IPS-15b (cell line): ENCODE data around the gene METTL21A.

Experiments
- H3K27me3 ChIP-seq: one replicate; pipeline ENCODE4 v1.6.1; 2013; ENCODE audit warnings: low read length; ENCODE audit not compliant: control insufficient read depth, insufficient read depth
- H3K36me3 ChIP-seq: one replicate; pipeline ENCODE4 v1.6.1; 2013; ENCODE audit warnings: low read length; ENCODE audit not compliant: control insufficient read depth, insufficient read depth
- H3K4me1 ChIP-seq: one replicate; pipeline ENCODE4 v1.6.1; 2013; ENCODE audit warnings: mild to moderate bottlenecking, low read length; ENCODE audit not compliant: control insufficient read depth, insufficient read depth
- H3K4me3 ChIP-seq: one replicate; pipeline ENCODE4 v1.5.1; 2013; ENCODE audit warnings: low read depth, low read length
- H3K9ac ChIP-seq: one replicate; pipeline ENCODE4 v1.6.1; 2013; ENCODE audit warnings: low read depth, mild to moderate bottlenecking, low read length
- H3K9me3 ChIP-seq: one replicate; pipeline ENCODE4 v1.6.1; 2013; ENCODE audit warnings: mild to moderate bottlenecking, low read length; ENCODE audit not compliant: control insufficient read depth, insufficient read depth

The METTL21A gene

DNA sequence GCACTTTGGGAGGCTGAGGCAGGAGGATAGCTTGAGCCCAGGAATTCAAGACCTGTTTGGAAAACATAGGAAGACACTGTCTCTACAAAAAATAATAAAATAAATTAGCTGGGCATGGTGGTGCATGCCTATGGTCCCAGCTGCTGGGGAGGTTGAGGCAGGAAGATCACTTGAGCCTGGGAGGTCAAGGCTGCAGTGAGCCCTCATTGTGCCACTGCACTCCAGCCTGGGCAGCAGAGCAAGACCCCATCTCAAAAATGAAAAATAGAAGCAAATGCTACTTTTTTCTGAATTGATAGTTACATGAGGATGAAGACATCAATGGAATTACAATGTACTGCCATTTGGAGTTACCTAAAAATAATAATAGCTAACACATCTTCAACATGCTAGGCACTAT, 31.9 kb downstream of the METTL21A start:
- H3K36me3 ChIP-seq: no peaks in the 10 kb centered on the region
- H3K4me3 ChIP-seq: no peak overlapping the region
- H3K4me1 ChIP-seq: no peaks in the 10 kb centered on the region
- no peaks in the 10 kb centered on the region for H3K27me3 ChIP-seq
- no peak overlapping the region for H3K9ac ChIP-seq
- H3K9me3 ChIP-seq: no peaks in the 10 kb centered on the region

DNA sequence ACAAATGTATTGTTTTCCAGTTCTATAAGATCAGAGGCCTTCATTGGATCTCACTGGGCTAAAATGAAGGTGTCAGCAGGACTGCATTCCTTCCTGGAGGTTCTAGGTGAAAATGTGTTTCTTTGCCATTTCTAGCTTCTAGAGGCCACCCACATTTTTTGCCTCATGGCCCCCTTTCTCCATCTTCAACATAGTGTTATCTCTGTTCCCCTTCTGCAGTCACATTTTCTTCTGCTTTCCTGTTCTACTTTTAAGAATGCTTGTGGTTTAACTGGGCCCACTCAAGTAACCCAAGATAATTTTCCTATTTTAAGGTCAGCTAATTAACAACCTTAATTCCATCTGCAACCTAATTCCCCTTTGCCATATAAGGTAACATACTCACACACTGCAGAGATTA, 36.1 kb downstream of the METTL21A start:
- Histone ChIP-seq H3K9ac (no peak overlapping the region), H3K4me1 (no peaks in the 10 kb centered on the region), H3K9me3 (no peaks in the 10 kb centered on the region), H3K4me3 (no peak overlapping the region), H3K36me3 (peaks cover 3% of the 10 kb centered on the region), H3K27me3 (no peaks in the 10 kb centered on the region)

DNA sequence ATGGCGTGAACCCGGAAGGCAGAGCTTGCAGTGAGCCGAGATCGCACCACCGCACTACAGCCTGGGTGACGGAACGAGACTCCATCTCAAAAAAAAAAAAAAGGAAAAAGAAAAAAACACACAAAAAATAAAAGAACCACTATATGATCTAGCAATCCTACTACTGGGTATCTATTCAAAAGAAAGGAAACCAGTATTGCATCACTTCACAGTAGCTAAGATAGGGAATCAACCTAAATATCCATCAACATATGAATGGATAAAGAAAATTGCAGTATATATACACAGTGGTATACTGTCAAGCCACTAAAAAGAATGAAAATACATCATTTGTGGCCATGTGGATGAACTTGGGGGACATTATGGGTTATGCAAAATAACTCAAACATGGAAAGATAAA, 37.9 kb downstream of the METTL21A start:
- peaks cover 3% of the 10 kb centered on the region for H3K36me3 ChIP-seq
- H3K9ac ChIP-seq: no peak overlapping the region
- no peaks in the 10 kb centered on the region for H3K27me3 ChIP-seq
- H3K9me3 ChIP-seq: no peaks in the 10 kb centered on the region
- no peak overlapping the region for H3K4me3 ChIP-seq
- no peaks in the 10 kb centered on the region for H3K4me1 ChIP-seq

DNA sequence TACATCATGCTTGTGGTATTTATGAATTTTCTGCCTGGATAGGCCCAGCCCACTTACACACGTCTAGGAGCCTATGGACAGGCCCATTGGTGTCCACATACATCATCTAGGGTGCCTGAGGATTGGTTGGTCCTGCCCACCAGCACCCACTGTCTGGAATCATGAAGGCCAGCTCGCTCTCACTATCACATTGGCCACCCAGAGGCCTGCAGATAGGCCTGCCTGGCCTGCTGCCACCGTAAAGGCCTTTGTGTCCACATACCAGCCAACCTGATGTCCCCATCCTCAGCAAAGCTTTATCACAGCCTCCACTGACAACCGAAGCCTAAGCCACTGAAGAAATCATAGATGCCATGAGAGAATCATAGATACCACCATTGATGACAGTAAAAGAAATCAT, 40.2 kb downstream of the METTL21A start:
- no peaks in the 10 kb centered on the region for H3K27me3 ChIP-seq
- H3K36me3 ChIP-seq: peaks cover 3% of the 10 kb centered on the region
- H3K9ac ChIP-seq: no peak overlapping the region
- no peaks in the 10 kb centered on the region for H3K9me3 ChIP-seq
- no peaks in the 10 kb centered on the region for H3K4me1 ChIP-seq
- no peak overlapping the region for H3K4me3 ChIP-seq

DNA sequence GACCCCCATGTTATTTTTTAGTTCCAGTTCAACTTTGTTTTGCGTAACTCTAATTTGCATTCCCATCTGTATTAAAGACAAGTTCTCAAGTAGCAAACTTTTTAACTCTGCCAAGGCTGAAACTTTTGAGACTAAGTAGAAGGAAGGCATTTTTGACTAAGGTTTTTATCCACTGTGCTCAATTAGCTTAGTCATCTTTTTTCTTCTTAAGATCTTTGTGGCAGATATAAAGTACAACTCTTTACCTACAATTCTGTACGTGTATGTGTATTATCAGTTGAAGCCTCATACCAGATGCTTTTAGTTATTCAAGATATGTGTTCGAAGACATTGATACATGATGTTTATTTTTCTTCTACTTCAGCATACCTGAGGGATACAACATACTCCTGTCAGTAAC, 53.8 kb downstream of the METTL21A start:
- Histone ChIP-seq H3K36me3 (peaks cover 5% of the 10 kb centered on the region), H3K4me1 (no peaks in the 10 kb centered on the region), H3K27me3 (no peaks in the 10 kb centered on the region), H3K4me3 (no peak overlapping the region), H3K9ac (no peak overlapping the region), H3K9me3 (no peaks in the 10 kb centered on the region)

DNA sequence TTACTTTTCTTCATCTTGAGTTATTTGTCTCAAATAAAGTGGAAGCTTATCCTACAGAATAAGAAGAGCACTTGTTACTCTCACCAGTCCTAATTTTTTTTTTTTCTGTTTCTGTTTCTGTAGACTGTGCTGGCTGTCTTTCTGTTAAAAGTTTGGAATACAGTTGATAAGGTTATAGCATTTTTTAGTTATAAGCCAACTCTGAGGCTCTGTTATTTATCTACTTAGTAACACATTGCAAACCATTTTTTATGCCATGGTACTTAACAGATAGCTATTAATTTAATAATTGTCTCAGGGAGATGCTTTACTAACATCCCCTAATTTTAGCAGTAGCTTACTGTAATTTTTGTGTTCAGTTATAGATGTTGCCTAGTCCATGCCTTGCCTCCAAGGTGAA, 57.5 kb downstream of the METTL21A start:
- H3K36me3 ChIP-seq: no peaks in the 10 kb centered on the region

DNA sequence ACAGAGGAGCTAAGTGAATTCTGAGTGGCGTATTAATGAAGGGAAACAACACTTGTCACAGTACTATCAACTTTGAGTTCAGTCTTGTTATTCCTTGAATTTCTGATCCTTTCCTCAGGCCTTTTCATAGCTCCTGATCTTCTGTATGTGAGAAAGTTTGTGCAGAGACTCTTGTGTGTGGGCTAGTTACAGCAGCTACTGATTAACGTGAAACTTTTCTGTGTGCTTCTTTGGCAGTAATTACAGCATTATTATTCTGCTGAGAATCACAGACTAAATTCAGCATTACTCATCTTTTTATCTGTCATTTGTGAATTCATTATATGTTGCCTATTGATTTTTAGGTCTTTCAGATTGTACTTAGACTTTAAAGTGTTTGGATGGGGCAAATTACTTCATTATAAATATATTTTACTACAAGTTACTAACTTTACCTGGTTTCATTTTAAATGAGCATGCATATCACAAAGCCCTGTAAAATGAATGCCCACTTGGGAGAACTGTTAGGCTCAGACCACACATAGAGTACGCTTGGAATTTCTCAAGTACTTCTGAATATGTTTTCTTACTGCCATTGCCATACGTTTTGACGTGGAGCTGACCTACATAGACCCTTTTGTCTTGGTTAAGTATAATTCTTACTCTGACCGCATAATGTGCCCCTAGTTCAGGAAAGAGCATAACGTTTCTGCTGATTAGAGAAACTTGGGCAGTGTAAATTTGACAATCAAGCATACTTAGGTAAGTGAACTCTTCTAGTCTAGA, 59.3 kb downstream of the METTL21A start:
- Histone ChIP-seq H3K36me3 (peaks cover 6% of the 10 kb centered on the region), H3K9ac (no peak overlapping the region), H3K4me1 (no peaks in the 10 kb centered on the region), H3K27me3 (no peaks in the 10 kb centered on the region), H3K9me3 (no peaks in the 10 kb centered on the region), H3K4me3 (no peak overlapping the region)

More for the DNA sequence above, 57.5 kb downstream of the METTL21A start:
- no peaks in the 10 kb centered on the region for H3K9me3 ChIP-seq
- H3K9ac ChIP-seq: no peak overlapping the region
- no peaks in the 10 kb centered on the region for H3K27me3 ChIP-seq
- no peak overlapping the region for H3K4me3 ChIP-seq
- H3K4me1 ChIP-seq: no peaks in the 10 kb centered on the region
